ENCODE data around the gene SSBP3.
A peak's percentile ranks its signal among the peaks of the same experiment; 100 is the strongest.

SSBP3 gene

GRCh38 chr1:54249819-54250435 lies 156.3 kb downstream of the SSBP3 start:
- no peak overlapping the region for H3K4me3 ChIP-seq (replicated peaks; ENCODE audit: low read depth, low read length)
- DNase-seq (ENCODE audit: low read depth) = peak; percentile 65
- no peak for TF ChIP-seq CTCF (IDR thresholded peaks at IDR 0.05; ENCODE audit: low read length, missing control alignments)

- H3K4me3 ChIP-seq (replicated peaks; ENCODE audit: low read depth, low read length) = no peak overlapping the region
- TF ChIP-seq CTCF (IDR thresholded peaks at IDR 0.05; ENCODE audit: low read length, missing control alignments) = no peak
- DNase-seq (ENCODE audit: low read depth) = no peak
Observed at GRCh38 chr1:54248966-54249365, 157.2 kb downstream of the SSBP3 start.

- no peak for TF ChIP-seq CTCF (IDR thresholded peaks at IDR 0.05; ENCODE audit: low read length, missing control alignments)
Observed at GRCh38 chr1:54247863-54248515, 158.2 kb downstream of the SSBP3 start.

GRCh38 chr1:54246116-54246721 lies 160.0 kb downstream of the SSBP3 start:
- no peak for TF ChIP-seq CTCF (IDR thresholded peaks at IDR 0.05; ENCODE audit: low read length, missing control alignments)
- no peak for DNase-seq (ENCODE audit: low read depth)
- no peak overlapping the region for H3K4me3 ChIP-seq (replicated peaks; ENCODE audit: low read depth, low read length)

More at GRCh38 chr1:54247863-54248515, 158.2 kb downstream of the SSBP3 start:
- H3K4me3 ChIP-seq (replicated peaks; ENCODE audit: low read depth, low read length) = no peak overlapping the region
- no peak for DNase-seq (ENCODE audit: low read depth)

GRCh38 chr1:54245501-54245900 lies 160.7 kb downstream of the SSBP3 start:
- no peak for TF ChIP-seq CTCF (IDR thresholded peaks at IDR 0.05; ENCODE audit: low read length, missing control alignments)
- no peak overlapping the region for H3K4me3 ChIP-seq (replicated peaks; ENCODE audit: low read depth, low read length)
- DNase-seq (ENCODE audit: low read depth) = no peak

- H3K4me3 ChIP-seq (replicated peaks; ENCODE audit: low read depth, low read length) = no peak overlapping the region
- no peak for DNase-seq (ENCODE audit: low read depth)
- no peak for TF ChIP-seq CTCF (IDR thresholded peaks at IDR 0.05; ENCODE audit: low read length, missing control alignments)
Observed at GRCh38 chr1:54244655-54245054, 161.5 kb downstream of the SSBP3 start.

Data from fibroblast of pulmonary artery (primary cell).